Measurements from ENCODE around the gene AFAP1. TPM values are rescaled to one million over a fixed set of nuclear protein-coding genes. Genes with fewer than 3 reads are reported as not detected.

The AFAP1 gene
- total RNA-seq, 1 experiment from 2014 or later: 94.7 TPM

DNA sequence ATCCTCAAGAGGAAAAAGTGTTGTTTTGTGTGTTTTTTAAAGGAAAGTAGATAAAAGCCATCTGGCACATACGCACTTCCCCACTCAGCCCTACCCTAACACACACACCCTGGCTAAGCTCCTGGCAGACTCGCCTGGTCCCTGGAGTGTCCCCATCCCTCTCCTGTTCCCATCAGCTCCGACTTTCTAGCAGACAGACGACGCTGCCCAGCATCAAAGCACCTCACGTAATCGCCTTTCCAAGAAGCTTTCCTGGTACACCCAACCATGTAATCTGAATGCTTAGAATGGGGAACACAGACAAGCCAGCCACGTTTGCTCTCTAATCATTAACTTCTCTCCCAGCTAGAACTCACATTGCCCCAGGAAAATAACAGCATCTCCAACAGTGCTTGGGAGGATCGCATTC lies 116.2 kb downstream of the AFAP1 start:
- TF ChIP-seq SIN3A (IDR thresholded peaks at IDR 0.05; ENCODE audit: borderline replicate concordance, insufficient read depth, low read depth, low read length) (no peak), TCF7L2 (IDR thresholded peaks at IDR 0.05; ENCODE audit: low read depth, low read length) (no peak), POLR2AphosphoS5 (IDR thresholded peaks at IDR 0.05; ENCODE audit: low read depth, low read length) (no peak)
- TF ChIP-seq, protein P1, sequence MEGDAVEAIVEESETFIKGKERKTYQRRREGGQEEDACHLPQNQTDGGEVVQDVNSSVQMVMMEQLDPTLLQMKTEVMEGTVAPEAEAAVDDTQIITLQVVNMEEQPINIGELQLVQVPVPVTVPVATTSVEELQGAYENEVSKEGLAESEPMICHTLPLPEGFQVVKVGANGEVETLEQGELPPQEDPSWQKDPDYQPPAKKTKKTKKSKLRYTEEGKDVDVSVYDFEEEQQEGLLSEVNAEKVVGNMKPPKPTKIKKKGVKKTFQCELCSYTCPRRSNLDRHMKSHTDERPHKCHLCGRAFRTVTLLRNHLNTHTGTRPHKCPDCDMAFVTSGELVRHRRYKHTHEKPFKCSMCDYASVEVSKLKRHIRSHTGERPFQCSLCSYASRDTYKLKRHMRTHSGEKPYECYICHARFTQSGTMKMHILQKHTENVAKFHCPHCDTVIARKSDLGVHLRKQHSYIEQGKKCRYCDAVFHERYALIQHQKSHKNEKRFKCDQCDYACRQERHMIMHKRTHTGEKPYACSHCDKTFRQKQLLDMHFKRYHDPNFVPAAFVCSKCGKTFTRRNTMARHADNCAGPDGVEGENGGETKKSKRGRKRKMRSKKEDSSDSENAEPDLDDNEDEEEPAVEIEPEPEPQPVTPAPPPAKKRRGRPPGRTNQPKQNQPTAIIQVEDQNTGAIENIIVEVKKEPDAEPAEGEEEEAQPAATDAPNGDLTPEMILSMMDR (IDR thresholded peaks at IDR 0.05): no peak
- TF ChIP-seq, protein P2, sequence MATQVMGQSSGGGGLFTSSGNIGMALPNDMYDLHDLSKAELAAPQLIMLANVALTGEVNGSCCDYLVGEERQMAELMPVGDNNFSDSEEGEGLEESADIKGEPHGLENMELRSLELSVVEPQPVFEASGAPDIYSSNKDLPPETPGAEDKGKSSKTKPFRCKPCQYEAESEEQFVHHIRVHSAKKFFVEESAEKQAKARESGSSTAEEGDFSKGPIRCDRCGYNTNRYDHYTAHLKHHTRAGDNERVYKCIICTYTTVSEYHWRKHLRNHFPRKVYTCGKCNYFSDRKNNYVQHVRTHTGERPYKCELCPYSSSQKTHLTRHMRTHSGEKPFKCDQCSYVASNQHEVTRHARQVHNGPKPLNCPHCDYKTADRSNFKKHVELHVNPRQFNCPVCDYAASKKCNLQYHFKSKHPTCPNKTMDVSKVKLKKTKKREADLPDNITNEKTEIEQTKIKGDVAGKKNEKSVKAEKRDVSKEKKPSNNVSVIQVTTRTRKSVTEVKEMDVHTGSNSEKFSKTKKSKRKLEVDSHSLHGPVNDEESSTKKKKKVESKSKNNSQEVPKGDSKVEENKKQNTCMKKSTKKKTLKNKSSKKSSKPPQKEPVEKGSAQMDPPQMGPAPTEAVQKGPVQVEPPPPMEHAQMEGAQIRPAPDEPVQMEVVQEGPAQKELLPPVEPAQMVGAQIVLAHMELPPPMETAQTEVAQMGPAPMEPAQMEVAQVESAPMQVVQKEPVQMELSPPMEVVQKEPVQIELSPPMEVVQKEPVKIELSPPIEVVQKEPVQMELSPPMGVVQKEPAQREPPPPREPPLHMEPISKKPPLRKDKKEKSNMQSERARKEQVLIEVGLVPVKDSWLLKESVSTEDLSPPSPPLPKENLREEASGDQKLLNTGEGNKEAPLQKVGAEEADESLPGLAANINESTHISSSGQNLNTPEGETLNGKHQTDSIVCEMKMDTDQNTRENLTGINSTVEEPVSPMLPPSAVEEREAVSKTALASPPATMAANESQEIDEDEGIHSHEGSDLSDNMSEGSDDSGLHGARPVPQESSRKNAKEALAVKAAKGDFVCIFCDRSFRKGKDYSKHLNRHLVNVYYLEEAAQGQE (IDR thresholded peaks at IDR 0.05; ENCODE audit: insufficient read depth in 1 of 2, low read depth in 2 of 2, low read length in 1 of 2): no peak
- H3K4me3 ChIP-seq (ENCODE audit: low read depth in 2 of 2, low read length in 2 of 2): no peak overlapping the region
- no TSS peak for BruUV-seq (replicated peaks)
- CTCF ChIA-PET: no interaction called here
- H3K4me1 ChIP-seq (ENCODE audit: control insufficient read depth, insufficient read depth, low read length): peaks cover 11% of the 10 kb centered on the region
- in situ Hi-C loops (cut with HindIII; ENCODE audit: low pct_unique_long_range_greater_than_20kb, low sequenced_read_pairs) (no loop called here), intact Hi-C loops (cut with micrococcal nuclease; ENCODE audit: unreplicated experiment) (no loop called here)
- ATAC-seq: no peak
- no peaks in the 10 kb centered on the region for H3K27me3 ChIP-seq (ENCODE audit: control insufficient read depth, insufficient read depth, low read length)
- peaks cover 24% of the 10 kb centered on the region for H3K36me3 ChIP-seq (ENCODE audit: control insufficient read depth, insufficient read depth, low read length)
- no peak for DNase-seq (ENCODE audit: low read depth, low spot score)
- no peaks in the 10 kb centered on the region for H3K9me3 ChIP-seq (ENCODE audit: control insufficient read depth, insufficient read depth, low read depth, low read length)
- no peak overlapping the region for H3K27ac ChIP-seq (ENCODE audit: low read length)
- POLR2A ChIA-PET: interaction anchor here (0.6 kb wide), 1 partner anchor 13 kb away, joined by 6 read pairs; no protein-coding TSS in a partner anchor

DNA sequence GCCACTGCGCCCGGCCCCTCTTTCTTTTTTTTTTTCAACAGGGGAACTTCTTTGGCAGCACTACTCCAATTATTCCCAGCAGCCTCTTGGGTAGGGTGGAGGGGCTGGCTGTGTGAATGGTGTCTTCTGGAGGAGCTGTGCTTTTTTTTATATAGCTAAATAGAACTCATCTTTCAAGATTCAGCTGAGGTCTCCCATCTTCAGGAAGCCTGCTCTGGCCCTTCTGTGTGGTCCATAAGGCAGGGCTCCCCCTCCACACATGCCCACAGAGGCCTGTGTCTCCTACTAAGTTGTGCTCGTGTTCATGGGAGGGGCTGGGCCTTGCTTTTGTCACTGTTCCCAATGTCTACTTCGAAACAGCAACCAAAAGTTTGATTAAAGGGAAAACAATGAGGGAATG lies 116.8 kb downstream of the AFAP1 start:
- no TSS peak for BruUV-seq (replicated peaks)
- TF ChIP-seq TCF7L2 (IDR thresholded peaks at IDR 0.05; ENCODE audit: low read depth, low read length) (no peak), POLR2AphosphoS5 (IDR thresholded peaks at IDR 0.05; ENCODE audit: low read depth, low read length) (no peak), SIN3A (IDR thresholded peaks at IDR 0.05; ENCODE audit: borderline replicate concordance, insufficient read depth, low read depth, low read length) (no peak)
- TF ChIP-seq, protein P1 (IDR thresholded peaks at IDR 0.05): no peak
- TF ChIP-seq, protein P2 (IDR thresholded peaks at IDR 0.05; ENCODE audit: insufficient read depth in 1 of 2, low read depth in 2 of 2, low read length in 1 of 2): no peak
- ChIA-PET POLR2A (interaction anchor here (0.6 kb wide), 1 partner anchor 14 kb away, joined by 6 read pairs; no protein-coding TSS in a partner anchor), CTCF (no interaction called here)
- H3K27ac ChIP-seq (ENCODE audit: low read length): no peak overlapping the region
- peaks cover 27% of the 10 kb centered on the region for H3K36me3 ChIP-seq (ENCODE audit: control insufficient read depth, insufficient read depth, low read length)
- no peak for ATAC-seq
- H3K9me3 ChIP-seq (ENCODE audit: control insufficient read depth, insufficient read depth, low read depth, low read length): no peaks in the 10 kb centered on the region
- intact Hi-C loops (cut with micrococcal nuclease; ENCODE audit: unreplicated experiment) (no loop called here), in situ Hi-C loops (cut with HindIII; ENCODE audit: low pct_unique_long_range_greater_than_20kb, low sequenced_read_pairs) (no loop called here)
- H3K4me3 ChIP-seq (ENCODE audit: low read depth in 2 of 2, low read length in 2 of 2): no peak overlapping the region
- H3K27me3 ChIP-seq (ENCODE audit: control insufficient read depth, insufficient read depth, low read length): no peaks in the 10 kb centered on the region
- no peak for DNase-seq (ENCODE audit: low read depth, low spot score)
- peaks cover 11% of the 10 kb centered on the region for H3K4me1 ChIP-seq (ENCODE audit: control insufficient read depth, insufficient read depth, low read length)
